GM21576 (cell line): ENCODE data around the gene PEDS1.
"Not testable (repeated sequence)": the region's sequence is repeated elsewhere in the genome, so short reads cannot be mapped to it uniquely, and the experiment has no call there.

ENCODE experiments used
- ATAC-seq: cut with Tn5 transposase; IDR thresholded peaks from one replicate; pipeline ENCODE4 v1.9.1; 2021; ENCODE audit warnings: mild to moderate bottlenecking, moderate library complexity; ENCODE audit not compliant: unreplicated experiment

PEDS1 gene

DNA sequence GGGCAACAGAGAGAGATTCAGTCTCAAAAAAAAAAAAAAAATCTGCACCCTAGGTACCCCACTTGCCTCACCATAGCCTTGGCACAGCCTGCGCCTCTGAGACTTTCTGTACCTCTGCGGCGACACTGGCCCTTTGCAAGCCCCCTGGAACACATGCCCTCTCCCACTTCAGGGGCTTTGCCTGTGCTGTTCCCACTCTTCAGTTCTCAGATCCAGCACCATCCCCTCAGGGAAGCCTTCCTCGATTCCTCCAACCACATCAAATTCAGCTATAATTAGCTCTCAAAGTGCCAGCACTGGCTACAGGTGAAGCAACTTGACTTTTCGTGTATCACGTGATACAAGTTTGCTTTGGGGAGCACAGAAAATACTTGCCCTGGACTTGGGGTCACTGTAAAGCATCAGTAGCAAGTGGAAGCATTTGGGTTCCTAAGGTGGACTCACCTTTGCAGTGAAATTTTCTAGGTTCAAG lies 38.4 kb downstream of the PEDS1 start:
- no peak for ATAC-seq

DNA sequence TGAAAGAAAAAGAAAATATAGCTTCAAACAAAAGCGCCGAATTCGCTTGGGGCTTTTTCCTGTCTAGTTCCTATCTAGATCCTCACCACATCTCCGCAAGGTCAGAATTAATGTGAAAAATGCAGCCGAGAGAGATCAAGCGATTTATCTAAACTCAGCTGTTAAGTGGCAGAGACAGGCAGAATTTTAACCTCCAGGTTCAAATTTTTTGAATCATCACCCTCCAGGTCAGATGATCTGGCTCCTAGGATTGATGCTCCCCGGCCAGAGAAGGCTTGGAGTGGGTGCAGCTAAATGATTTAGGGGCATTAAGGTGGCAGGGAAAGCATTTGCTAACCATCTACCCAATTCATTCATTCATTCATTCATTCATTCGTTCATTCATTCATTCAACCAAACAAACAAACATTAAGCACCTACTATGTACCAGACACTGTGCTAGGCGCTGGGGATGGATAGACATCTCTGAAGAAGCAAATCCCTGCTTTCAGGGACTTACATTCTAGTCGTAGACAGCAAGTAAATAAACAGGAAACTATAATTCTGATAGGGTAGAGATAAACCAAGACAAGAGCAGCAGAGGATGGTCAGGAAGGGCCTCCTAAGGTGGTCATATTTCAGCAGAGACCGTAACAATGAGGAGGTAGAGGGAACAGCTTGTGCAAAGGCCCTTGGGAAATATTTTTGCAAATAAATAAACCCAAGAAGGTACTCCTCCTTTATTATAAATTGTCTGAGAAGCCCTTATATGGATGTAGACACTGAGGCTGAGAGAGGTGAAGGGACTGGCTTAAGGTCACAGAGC lies 39.9 kb downstream of the PEDS1 start:
- ATAC-seq: no peak

DNA sequence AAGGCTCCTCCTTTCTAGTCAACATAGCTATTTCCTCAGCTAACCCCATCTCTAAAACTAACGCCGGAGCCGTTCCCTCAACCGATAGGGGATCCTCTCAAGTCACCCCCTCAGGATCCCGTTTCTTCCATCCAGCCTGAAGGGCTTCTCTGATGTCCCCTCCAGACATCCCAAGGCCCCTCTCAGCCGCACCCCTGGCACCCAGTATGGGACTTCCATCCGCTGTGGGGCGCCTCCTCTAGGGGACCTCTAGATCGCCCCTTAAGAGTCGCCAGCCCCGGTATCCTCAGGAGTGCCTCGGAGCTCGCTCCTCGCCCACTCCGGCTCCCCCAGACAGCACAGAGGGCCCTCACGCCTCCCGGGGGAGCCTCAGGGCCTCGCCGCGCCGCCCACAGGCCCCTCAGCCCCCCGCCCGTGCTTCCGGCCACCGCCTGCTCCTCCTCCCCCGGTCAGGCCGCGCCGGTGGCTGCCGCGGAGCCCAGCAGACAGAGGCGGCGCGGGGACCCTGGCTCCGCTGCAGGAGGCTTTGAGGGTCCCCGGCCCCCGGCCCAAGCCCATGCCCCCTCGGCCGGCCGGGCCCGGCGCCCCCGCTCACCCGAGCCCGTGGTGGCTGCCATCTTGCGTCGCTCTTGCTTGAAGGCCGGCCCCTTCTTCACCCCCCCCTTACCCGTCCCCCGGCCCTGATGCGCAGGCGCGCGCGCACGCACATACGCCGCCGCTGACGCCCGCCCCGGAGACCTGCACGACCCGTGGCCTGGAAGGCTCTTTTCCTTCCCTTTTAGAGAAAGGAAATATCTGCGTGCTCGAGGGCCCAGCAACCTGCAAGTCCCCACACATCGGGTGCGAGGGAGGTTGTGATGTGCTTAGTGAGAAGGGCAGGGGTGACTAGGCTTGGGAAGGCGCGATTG lies 40.8 kb downstream of the PEDS1 start, which contains the start of gene UBE2V1:
TSS of gene UBE2V1 (minus strand) at position 639 of the 908 bp plus-strand sequence. CDS start at position 617, 22 bp downstream.
- ATAC-seq: peak; percentile 35

DNA sequence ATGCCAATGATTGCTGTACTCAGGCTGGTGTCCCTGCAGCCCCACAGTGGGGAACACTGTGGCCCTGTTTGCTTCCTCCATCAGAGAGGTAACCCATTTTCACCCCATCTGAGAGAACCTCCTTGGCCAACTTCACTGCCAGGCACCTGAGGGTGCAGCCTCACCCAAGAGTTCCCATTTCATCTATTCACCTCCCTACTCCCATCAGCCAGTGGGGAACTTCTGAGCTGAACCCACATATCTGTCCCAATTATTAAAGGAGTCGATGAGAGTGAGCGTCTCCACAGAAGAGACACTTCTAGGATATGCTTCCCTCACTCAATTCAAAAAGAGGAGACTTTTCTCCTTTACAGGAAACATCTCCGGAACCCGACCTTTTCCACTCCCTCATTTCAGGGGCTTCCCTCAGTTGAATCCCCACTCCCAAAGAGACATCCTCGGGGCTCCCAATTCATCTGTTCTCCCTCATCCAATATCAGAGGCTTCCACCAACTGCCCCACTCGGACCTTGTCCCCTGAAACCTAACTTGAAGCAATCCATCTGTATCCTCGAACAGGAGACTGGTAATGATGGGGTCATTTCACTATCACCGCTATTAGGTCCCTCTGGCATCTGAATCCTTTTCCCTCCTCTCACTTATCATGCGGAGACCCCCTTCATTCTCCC lies 41.6 kb downstream of the PEDS1 start:
- ATAC-seq: no peak

DNA sequence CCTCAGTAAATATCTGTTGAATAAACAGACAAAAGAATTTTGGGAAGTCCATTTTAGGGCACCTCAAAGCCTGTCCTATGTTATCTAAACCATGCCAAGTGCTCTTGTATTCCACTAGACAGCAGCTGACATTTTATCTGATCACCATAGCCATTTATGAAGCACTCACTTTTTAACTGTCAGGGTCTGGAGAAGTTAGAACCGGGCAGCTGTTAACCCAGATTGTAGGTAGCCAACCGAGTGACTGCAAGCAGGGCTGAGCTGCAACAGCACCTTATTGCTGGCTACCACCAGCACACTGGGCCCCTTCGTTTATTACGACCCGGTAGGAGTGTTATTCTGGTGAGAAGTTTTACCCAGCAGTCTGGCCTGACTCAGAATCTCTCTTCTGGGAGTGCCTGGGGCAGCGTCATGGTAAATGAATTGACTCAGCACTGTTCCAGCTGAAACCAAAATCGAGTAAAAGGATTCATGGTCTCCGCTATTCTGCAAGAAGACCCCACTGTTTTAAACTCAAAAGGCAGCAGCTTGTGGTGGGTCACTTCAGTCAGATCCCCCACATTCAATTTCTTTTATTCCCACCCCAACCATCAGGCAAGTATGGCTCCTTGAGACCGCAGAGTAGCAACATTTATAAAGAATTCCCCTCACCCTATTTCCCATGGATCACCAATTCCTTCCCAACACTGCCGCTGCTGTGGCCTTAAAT lies 42.2 kb downstream of the PEDS1 start:
- ATAC-seq: no peak

DNA sequence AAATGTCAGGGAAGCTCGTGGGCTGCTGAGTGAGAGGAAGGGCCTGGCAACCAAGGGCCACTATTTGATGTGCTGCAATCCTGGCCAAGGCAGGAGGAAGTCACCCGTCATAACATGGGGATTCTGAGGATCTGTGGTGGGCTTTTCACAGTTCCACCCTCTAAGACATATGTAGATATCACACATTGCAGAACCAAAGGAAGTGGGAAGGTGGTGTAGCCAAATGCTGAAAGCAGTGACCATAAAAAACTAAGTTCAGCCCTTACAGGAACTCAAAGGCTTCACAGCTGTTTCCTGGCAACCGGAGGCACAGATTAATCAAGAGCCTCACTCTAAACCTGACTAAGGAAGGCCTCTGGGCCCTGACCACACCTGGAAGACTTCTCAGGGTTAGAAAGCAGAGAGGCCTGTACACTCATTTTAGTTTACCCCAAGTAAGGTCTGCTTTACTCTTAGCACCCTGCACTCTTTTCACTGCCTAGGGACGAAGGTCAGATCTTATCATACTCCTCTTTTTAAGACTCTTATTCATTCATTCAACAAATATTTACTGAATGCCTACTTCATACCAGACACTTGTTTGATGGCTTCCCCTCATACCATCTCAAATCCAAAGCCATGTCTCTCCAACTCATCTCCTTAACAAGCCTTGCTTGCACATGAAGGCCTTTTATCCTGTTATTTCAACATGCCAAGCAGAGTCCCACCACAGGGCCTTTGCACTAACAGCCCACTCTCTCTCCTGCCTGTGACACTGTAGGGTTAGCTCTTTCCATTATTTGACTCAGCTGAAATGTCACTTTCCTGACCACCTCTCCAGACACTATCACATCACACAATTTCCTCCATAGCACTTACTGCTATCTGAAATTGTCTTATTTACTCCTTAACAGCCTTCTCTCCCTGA lies 43.1 kb downstream of the PEDS1 start:
- no peak for ATAC-seq

DNA sequence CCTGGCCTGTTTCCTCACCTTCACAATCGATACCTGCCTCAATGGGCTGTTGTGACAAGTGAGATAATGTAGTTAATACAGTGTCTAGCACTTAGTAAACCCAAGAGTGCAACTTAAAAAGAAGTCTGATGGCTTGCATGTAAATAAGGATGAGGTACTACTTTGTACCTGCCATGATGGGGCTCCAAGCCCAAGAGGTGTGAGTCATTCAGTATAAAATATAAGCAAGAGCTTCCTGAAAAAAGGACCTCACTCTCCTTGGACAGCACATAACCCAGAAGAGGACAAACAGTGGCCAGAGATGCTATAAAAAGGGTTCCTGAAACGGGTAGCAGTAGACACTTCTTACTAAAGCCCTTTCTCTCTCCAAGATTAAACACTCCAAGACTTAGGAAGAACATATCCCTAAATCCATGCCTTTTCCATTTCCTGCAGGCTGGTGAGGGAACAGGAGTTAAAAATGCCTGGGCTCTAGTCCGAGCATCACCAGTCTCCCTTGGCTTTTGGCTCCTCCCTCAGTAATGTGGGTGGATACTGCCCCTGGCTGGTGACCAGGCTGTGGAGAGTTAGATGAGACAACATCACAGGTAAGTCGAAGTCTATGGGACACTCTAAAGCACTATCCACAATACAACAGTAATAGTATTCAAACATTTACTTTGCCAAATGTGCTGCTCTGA lies 44.8 kb downstream of the PEDS1 start:
- no peak for ATAC-seq

DNA sequence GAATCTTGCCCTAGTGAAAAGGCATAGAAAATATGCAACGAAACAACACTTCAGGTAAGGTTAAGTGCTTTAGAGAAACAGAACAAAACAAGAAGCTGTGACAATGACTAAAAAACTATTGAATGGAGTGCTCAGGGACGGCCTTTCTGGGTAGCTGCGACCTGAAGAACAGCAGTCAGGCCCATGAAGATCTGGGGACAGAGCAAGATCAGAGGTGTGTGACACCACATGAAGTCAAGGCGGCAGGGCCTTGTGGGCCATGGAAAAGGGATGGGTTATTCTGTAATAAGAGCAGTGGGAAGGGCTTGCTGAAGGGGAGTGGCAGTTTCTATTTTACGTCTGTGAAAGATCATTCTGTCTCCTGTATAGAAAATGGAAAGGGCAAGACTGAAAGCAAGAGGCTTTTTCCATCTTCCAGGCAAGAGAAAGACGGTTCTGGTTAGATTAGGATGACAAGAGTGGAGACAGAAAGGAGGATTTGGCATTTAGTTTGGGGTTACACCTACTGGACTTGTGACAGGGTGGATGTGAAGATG lies 45.7 kb downstream of the PEDS1 start:
- ATAC-seq: no peak

DNA sequence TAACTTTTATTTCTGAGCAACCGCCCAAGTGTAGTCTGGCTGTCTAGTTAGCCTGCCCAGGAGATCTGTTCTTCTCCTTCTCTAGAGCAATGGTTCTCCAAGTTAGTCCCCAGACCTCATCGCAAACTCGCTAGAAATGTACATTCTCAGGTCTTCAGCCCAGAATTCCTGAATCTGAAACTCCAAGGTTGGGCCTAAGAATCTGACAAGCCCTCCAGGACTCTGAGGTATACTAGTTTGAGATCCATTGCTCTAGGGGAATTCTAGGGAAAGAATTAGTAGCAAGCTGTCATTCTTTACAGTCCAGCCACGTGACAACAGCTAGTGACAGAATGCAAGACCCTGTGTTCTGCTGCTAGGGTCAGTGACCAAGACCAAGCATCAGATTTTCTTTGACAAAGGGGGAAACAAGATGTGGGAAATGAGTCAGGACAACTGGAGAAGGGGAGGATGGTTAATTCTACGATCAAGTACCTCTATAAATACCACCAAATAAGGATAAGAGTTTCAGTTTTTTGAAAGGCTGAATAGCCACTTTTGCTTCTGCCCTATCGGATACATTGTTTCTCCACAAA lies 46.4 kb downstream of the PEDS1 start:
- ATAC-seq: no peak

DNA sequence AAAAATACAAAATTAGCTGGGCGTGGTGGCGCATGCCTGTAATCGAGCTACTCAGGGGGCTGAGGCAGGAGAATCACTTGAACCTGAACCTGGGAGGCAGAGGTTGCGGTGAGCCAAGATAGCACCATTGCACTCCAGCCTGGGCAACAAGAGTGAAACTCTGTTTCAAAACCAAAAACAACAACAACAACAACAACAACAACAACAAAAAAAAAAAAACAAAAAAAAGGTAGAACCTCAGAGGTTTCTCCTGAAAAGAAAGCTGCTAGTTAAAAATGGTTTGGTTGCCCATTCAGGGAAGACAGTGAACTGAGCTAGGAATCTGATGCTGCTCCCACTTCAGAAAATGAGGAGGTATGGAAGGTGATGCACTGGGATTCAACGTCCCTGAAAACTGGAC lies 46.9 kb downstream of the PEDS1 start:
- ATAC-seq: not testable (repeated sequence)
